ENCODE data around the gene RSAD1. TPM values are rescaled to one million over a fixed set of nuclear protein-coding genes. Genes with fewer than 3 reads are reported as not detected.

RSAD1 gene
- total RNA-seq, 4 donors from 2014 or later, result 30.2 to 50.1 (median 34.7) TPM

DNA sequence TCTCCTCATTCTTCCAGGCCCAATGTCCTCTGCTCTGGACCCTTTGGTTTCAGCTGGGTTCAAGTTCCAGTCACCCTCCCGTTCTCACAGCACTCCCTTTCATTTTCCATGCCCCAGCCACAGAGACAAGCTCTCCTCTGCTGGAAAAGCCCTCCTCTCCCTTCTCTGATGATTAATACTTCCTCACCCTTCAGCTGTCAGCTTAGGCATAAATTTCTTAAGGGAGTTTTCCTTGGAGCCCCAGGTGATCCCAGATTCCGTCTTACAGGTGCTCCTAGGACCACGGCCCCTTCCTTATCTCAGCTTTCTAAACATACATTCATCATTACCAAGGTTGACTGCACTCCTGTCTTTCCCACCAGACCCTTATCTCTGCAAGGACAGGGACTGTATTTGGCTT, 20.4 kb upstream of the RSAD1 start:
- H3K27me3 ChIP-seq, result no peaks in the 10 kb centered on the region
- H3K27ac ChIP-seq, result peak overlapping the region in 1 of 3 donors; percentile 35
- no peak overlapping the region for H3K4me3 ChIP-seq (replicated peaks in 1 of 3)
- TF ChIP-seq CTCF (IDR thresholded peaks at IDR 0.05) (no peak), POLR2A (IDR thresholded peaks at IDR 0.05) (no peak)
- DNase-seq, result no peak
- no peaks in the 10 kb centered on the region for H3K9me3 ChIP-seq
- WGBS, 2 donors, result 89 to 91% methylated on average over 3 of the region's 3 CpGs
- intact Hi-C loops (cut with DNase I), result no loop called here
- peaks cover 12% of the 10 kb centered on the region in 2 donors for H3K36me3 ChIP-seq
- H3K4me1 ChIP-seq, result peaks cover 6 to 10% of the 10 kb centered on the region in 2 donors

GRCh38 chr17:50458701-50459676, 19.7 kb upstream of the RSAD1 start:
- Histone ChIP-seq H3K4me1 (peaks cover 0 to 5% of the 10 kb centered on the region in 2 donors), H3K36me3 (peaks cover 12% of the 10 kb centered on the region in 2 donors), H3K27ac (peak overlapping the region in 1 of 3 donors; percentile 35), H3K4me3 (replicated peaks in 1 of 3) (no peak overlapping the region), H3K27me3 (no peaks in the 10 kb centered on the region), H3K9me3 (no peaks in the 10 kb centered on the region)
- TF ChIP-seq CTCF (IDR thresholded peaks at IDR 0.05) (no peak), POLR2A (IDR thresholded peaks at IDR 0.05) (no peak)
- DNase-seq, result no peak
- intact Hi-C loops (cut with DNase I), result no loop called here
- 81 to 86% methylated on average over 16 of the region's 16 CpGs for WGBS, 2 donors

GRCh38 chr17:50459756-50460155, 18.9 kb upstream of the RSAD1 start:
- WGBS, 2 donors, result 89 to 97% methylated on average over 4 of the region's 4 CpGs
- TF ChIP-seq CTCF (IDR thresholded peaks at IDR 0.05) (no peak), POLR2A (IDR thresholded peaks at IDR 0.05) (no peak)
- no peak overlapping the region for H3K4me3 ChIP-seq (replicated peaks in 1 of 3)
- H3K9me3 ChIP-seq, result no peaks in the 10 kb centered on the region
- no peaks in the 10 kb centered on the region for H3K27me3 ChIP-seq
- peak overlapping the region in 1 of 3 donors; percentile 17 for H3K27ac ChIP-seq
- peaks cover 0 to 5% of the 10 kb centered on the region in 2 donors for H3K4me1 ChIP-seq
- no peak for DNase-seq
- peaks cover 12 to 14% of the 10 kb centered on the region in 2 donors for H3K36me3 ChIP-seq
- intact Hi-C loops (cut with DNase I), result no loop called here

DNA sequence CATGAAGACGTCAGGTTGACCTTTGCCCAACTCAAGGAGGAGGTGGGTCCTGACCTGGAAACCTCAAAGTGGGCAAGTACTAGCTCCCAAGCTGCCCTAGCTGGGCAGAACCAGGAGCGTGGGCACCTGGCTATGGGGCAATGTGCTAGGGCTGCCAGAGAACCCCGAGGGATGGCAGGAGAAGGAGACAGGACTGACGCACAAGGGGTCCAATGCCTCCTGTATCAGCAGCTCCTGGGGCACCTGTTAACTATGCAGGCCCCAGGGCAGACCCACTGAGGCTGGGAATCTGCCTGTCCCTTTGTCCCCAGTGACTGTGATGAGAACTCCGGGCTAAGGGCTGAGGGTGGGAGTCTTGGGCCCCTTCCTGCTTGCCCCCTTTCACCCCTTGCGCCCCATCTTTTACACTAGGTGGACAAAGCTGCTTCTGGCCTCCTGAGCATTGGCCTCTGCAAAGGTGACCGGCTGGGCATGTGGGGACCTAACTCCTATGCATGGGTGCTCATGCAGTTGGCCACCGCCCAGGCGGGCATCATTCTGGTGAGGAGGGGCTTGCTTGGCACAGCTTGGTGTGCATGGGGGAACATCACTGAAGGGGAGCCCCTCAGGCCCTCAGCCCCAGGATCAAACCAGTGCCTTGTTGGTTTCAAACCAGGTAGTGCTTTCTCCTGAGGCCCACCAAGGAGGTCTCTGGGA, 17.7 kb upstream of the RSAD1 start:
- TF ChIP-seq CTCF (IDR thresholded peaks at IDR 0.05), result no peak
- no peak for TF ChIP-seq POLR2A (IDR thresholded peaks at IDR 0.05)
- WGBS, 2 donors, result 90 to 100% methylated on average over 4 to 9 of the region's 9 CpGs
- Histone ChIP-seq H3K4me1 (peaks cover 0 to 5% of the 10 kb centered on the region in 2 donors), H3K36me3 (peaks cover 12 to 14% of the 10 kb centered on the region in 2 donors), H3K9me3 (no peaks in the 10 kb centered on the region), H3K4me3 (replicated peaks in 1 of 3) (no peak overlapping the region), H3K27ac (no peak overlapping the region), H3K27me3 (no peaks in the 10 kb centered on the region)
- DNase-seq, result no peak
- intact Hi-C loops (cut with DNase I), result no loop called here

Measured in thyroid gland (tissue), 4 donors.